ENCODE results near the gene EVC. TPM values are rescaled to one million over a fixed set of nuclear protein-coding genes. Genes with fewer than 3 reads are reported as not detected.

Gene EVC
- total RNA-seq, 1 donor from 2014 or later: 2.0 TPM

GRCh38 chr4:5747738-5748375, 36.9 kb downstream of the EVC start:
- Mint-ChIP-seq H3K4me3 (ENCODE audit: low read depth) (no peak overlapping the region), H3K9me3 (no peaks in the 10 kb centered on the region), H3K27me3 (ENCODE audit: low read depth) (no peaks in the 10 kb centered on the region), H3K36me3 (ENCODE audit: low read depth) (no peaks in the 10 kb centered on the region), H3K4me1 (ENCODE audit: low read depth) (no peaks in the 10 kb centered on the region), H3K27ac (no peak overlapping the region)
- intact Hi-C loops (cut with micrococcal nuclease): no loop called here
- DNase-seq (ENCODE audit: low spot score): no peak

GRCh38 chr4:5749568-5749967, 38.6 kb downstream of the EVC start:
- Mint-ChIP-seq H3K36me3 (ENCODE audit: low read depth) (no peaks in the 10 kb centered on the region), H3K27me3 (ENCODE audit: low read depth) (no peaks in the 10 kb centered on the region), H3K4me1 (ENCODE audit: low read depth) (no peaks in the 10 kb centered on the region), H3K27ac (no peak overlapping the region), H3K4me3 (ENCODE audit: low read depth) (no peak overlapping the region), H3K9me3 (no peaks in the 10 kb centered on the region)
- no peak for DNase-seq (ENCODE audit: low spot score)
- intact Hi-C loops (cut with micrococcal nuclease): no loop called here

- Mint-ChIP-seq H3K4me1 (ENCODE audit: low read depth) (no peaks in the 10 kb centered on the region), H3K4me3 (ENCODE audit: low read depth) (no peak overlapping the region), H3K27ac (no peak overlapping the region), H3K36me3 (ENCODE audit: low read depth) (no peaks in the 10 kb centered on the region), H3K9me3 (no peaks in the 10 kb centered on the region), H3K27me3 (ENCODE audit: low read depth) (no peaks in the 10 kb centered on the region)
- no peak for DNase-seq (ENCODE audit: low spot score)
- intact Hi-C loops (cut with micrococcal nuclease): no loop called here
Measured at GRCh38 chr4:5750052-5750945, 39.3 kb downstream of the EVC start.

DNA sequence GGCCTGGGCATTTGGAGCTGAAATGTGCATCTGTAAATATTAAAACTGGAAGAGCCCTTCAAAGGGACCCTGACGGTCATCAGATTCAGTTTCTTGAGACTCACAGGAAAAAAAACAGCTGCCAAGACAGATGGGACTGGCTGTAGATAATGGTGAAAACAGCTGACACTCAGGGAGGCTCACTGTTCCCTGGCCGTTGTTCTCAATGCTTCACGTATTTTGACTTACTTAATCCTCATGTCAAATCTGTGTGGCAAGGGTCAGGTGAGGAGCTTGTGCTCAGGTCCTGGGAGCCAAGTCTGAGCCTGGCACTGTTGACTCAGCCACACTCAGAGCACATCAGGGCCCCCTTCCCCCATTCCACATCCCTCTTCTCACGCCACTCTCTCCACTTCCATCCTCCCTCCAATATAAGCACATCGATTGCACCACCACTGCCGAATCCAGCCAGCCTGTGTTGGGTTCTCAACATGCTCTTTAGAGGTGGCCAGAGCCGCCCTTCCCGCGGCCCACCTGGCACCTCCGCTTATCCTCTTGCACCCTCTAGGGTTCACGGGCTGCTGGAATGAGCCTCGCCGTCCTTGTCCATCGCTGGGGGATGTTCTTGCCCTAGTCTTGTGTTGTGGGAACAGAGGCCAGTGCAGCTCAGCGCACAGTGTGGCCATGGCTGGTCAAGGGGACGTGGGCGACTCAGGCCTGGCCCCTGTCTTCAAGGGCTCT, 40.1 kb downstream of the EVC start:
- Mint-ChIP-seq H3K27ac (no peak overlapping the region), H3K4me1 (ENCODE audit: low read depth) (no peaks in the 10 kb centered on the region), H3K27me3 (ENCODE audit: low read depth) (no peaks in the 10 kb centered on the region), H3K36me3 (ENCODE audit: low read depth) (no peaks in the 10 kb centered on the region), H3K4me3 (ENCODE audit: low read depth) (no peak overlapping the region), H3K9me3 (no peaks in the 10 kb centered on the region)
- intact Hi-C loops (cut with micrococcal nuclease): no loop called here
- DNase-seq (ENCODE audit: low spot score): no peak

GRCh38 chr4:5751666-5752375, 40.8 kb downstream of the EVC start:
- no peaks in the 10 kb centered on the region for H3K27me3 Mint-ChIP-seq (ENCODE audit: low read depth)
- no peak for DNase-seq (ENCODE audit: low spot score)
- no peak overlapping the region for H3K27ac Mint-ChIP-seq
- H3K4me3 Mint-ChIP-seq (ENCODE audit: low read depth): no peak overlapping the region
- H3K4me1 Mint-ChIP-seq (ENCODE audit: low read depth): no peaks in the 10 kb centered on the region
- H3K9me3 Mint-ChIP-seq: no peaks in the 10 kb centered on the region
- no peaks in the 10 kb centered on the region for H3K36me3 Mint-ChIP-seq (ENCODE audit: low read depth)
- intact Hi-C loops (cut with micrococcal nuclease): no loop called here

DNA sequence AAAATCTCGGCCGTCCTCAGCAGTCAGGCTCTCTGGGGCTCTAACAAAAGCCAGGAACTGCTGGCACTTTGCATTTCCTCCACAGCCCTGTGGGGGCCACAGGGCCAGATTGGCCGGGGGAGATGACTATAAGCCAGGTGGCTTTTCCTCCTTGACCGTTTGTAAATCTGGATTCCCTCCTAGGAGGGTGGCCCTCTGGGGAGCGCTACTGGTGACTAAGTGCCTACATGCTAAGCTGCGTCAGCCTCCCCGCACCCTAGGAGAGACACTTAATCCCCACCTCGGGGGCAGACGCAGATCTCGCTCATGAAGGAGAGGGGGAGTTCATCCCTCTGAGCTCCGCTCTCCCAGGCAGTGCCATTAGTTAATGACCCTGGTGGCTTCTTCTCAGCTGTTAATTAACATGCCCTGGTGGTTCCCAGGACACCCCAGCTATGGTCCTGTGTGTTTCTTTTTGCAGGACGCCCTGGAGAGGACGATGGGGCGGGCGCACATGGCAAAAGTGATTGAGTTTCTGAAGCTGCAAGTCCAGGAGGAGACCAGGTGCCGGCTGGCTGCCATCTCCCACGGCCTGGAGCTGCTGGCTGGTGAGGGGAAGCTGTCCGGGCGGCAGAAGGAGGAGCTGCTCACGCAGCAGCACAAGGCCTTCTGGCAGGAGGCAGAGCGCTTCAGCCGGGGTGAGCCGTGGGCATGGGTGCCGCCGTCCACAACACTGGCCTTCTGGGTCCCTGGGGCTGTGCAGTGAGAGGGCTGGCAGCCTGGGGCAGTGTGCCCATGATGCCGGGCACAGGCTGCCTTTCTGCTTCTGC, 41.6 kb downstream of the EVC start:
- intact Hi-C loops (cut with micrococcal nuclease): no loop called here
- Mint-ChIP-seq H3K4me1 (ENCODE audit: low read depth) (no peaks in the 10 kb centered on the region), H3K36me3 (ENCODE audit: low read depth) (no peaks in the 10 kb centered on the region), H3K27ac (no peak overlapping the region), H3K9me3 (no peaks in the 10 kb centered on the region), H3K4me3 (ENCODE audit: low read depth) (no peak overlapping the region), H3K27me3 (ENCODE audit: low read depth) (no peaks in the 10 kb centered on the region)
- no peak for DNase-seq (ENCODE audit: low spot score)

DNA sequence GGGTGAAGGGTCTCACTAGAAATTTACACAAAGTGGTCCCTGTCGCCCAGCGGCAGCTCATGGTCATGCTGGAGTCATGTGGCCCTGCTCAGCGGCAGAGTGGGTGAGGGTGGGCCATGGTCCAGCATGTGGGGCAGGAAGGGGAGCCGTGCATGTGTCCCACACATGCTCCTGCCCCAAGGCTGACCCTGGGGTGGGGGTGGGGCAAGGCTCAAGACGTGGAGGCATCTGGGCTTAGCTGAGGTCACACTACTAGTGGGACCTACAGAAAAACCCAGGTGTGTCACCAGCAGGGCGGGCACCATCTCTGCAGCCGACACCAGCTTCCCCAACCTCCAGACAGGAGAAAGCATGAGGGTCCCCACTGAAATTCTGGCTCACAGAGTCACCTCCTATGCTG, 42.4 kb downstream of the EVC start:
- no peak overlapping the region for H3K27ac Mint-ChIP-seq
- H3K36me3 Mint-ChIP-seq (ENCODE audit: low read depth): no peaks in the 10 kb centered on the region
- intact Hi-C loops (cut with micrococcal nuclease): no loop called here
- H3K4me1 Mint-ChIP-seq (ENCODE audit: low read depth): no peaks in the 10 kb centered on the region
- H3K27me3 Mint-ChIP-seq (ENCODE audit: low read depth): no peaks in the 10 kb centered on the region
- no peak overlapping the region for H3K4me3 Mint-ChIP-seq (ENCODE audit: low read depth)
- H3K9me3 Mint-ChIP-seq: no peaks in the 10 kb centered on the region
- DNase-seq (ENCODE audit: low spot score): no peak

GRCh38 chr4:5753766-5754528, 42.9 kb downstream of the EVC start:
- DNase-seq (ENCODE audit: low spot score): no peak
- Mint-ChIP-seq H3K4me3 (ENCODE audit: low read depth) (no peak overlapping the region), H3K27ac (no peak overlapping the region), H3K9me3 (no peaks in the 10 kb centered on the region), H3K4me1 (ENCODE audit: low read depth) (peaks cover 4% of the 10 kb centered on the region), H3K27me3 (ENCODE audit: low read depth) (no peaks in the 10 kb centered on the region), H3K36me3 (ENCODE audit: low read depth) (no peaks in the 10 kb centered on the region)
- intact Hi-C loops (cut with micrococcal nuclease): no loop called here

GRCh38 chr4:5754529-5754881, 43.5 kb downstream of the EVC start:
- no peak overlapping the region for H3K27ac Mint-ChIP-seq
- H3K36me3 Mint-ChIP-seq (ENCODE audit: low read depth): no peaks in the 10 kb centered on the region
- DNase-seq (ENCODE audit: low spot score): no peak
- intact Hi-C loops (cut with micrococcal nuclease): no loop called here
- H3K4me3 Mint-ChIP-seq (ENCODE audit: low read depth): no peak overlapping the region
- no peaks in the 10 kb centered on the region for H3K9me3 Mint-ChIP-seq
- no peaks in the 10 kb centered on the region for H3K27me3 Mint-ChIP-seq (ENCODE audit: low read depth)
- H3K4me1 Mint-ChIP-seq (ENCODE audit: low read depth): peaks cover 5% of the 10 kb centered on the region

GRCh38 chr4:5755161-5755560, 44.2 kb downstream of the EVC start:
- H3K9me3 Mint-ChIP-seq: no peaks in the 10 kb centered on the region
- intact Hi-C loops (cut with micrococcal nuclease): no loop called here
- DNase-seq (ENCODE audit: low spot score): no peak
- no peaks in the 10 kb centered on the region for H3K27me3 Mint-ChIP-seq (ENCODE audit: low read depth)
- no peaks in the 10 kb centered on the region for H3K36me3 Mint-ChIP-seq (ENCODE audit: low read depth)
- no peak overlapping the region for H3K4me3 Mint-ChIP-seq (ENCODE audit: low read depth)
- H3K4me1 Mint-ChIP-seq (ENCODE audit: low read depth): peaks cover 5% of the 10 kb centered on the region
- no peak overlapping the region for H3K27ac Mint-ChIP-seq

DNA sequence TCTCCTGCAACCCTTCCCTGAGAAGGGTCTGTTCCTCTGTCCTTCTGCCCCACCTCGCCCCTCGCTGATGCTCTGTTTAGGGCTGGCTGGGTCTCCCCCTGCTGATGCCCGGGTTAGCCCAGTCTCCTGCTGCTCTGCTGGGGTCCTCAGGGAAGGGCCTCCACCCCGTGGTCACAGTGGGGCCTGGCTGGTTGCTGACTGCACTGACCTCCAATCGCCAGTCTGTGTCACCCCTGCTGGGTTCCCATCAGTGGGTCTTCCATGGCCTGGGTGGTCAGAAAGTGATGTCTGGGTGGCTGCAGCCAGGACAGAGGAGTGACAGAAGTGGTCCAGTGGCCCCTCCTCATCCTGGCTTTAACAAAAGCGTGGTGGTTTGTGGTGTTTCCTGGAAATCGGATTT, 44.7 kb downstream of the EVC start:
- intact Hi-C loops (cut with micrococcal nuclease): no loop called here
- Mint-ChIP-seq H3K27me3 (ENCODE audit: low read depth) (no peaks in the 10 kb centered on the region), H3K36me3 (ENCODE audit: low read depth) (no peaks in the 10 kb centered on the region), H3K4me1 (ENCODE audit: low read depth) (peaks cover 5% of the 10 kb centered on the region), H3K9me3 (no peaks in the 10 kb centered on the region), H3K27ac (no peak overlapping the region), H3K4me3 (ENCODE audit: low read depth) (no peak overlapping the region)
- DNase-seq (ENCODE audit: low spot score): no peak
